GM12878 (cell line): Measurements from ENCODE around the gene SCN8A. TPM values are rescaled to one million over a fixed set of nuclear protein-coding genes. Genes with fewer than 3 reads are reported as not detected.

Experiments used
- ATAC-seq: fragments of 200-7000 bp; cut with Tn5 transposase; 3 replicates; pipeline ENCODE4 v1.9.1; 2020; ENCODE audit warnings: mild to moderate bottlenecking, moderate library complexity
- BruUV-seq: library from RNA; stranded (reverse); fragments of 400-500 nt; replicated peaks from 2 replicates; lab custom pipeline; 2021; lab: Mats Ljungman, UMichigan
- CTCF ChIA-PET: fragments of 300-600 bp; sonication (Branson Sonifier 250); formaldehyde crosslinking; extraction: SDS; loops from one replicate; lab custom pipeline; 2021; ENCODE audit warnings: inconsistent platforms; lab: Yijun Ruan, JAX
- POLR2A ChIA-PET: fragments of 350-600 bp; formaldehyde crosslinking; extraction: SDS; loops from one replicate; lab custom pipeline; 2021; ENCODE audit warnings: inconsistent platforms; lab: Charles Lee
- RAD21 ChIA-PET: fragments of 300-600 bp; sonication (Branson Sonifier 250); formaldehyde crosslinking; loops from one replicate; lab custom pipeline; 2023; ENCODE audit warnings: antibody characterized with exemption; ENCODE audit not compliant: unreplicated experiment; lab: Charles Lee
- SMC1A ChIA-PET: fragments of 300-600 bp; sonication (Branson Sonifier 250); formaldehyde crosslinking; loops from one replicate; lab custom pipeline; 2023; ENCODE audit not compliant: unreplicated experiment, uncharacterized antibody; lab: Charles Lee
- DNase-seq: peaks from one replicate; pipeline ENCODE4 v3.0.0-alpha.2; 2011; ENCODE audit warnings: low read depth, low spot score
- FAIRE-seq: peaks from 3 replicates; lab custom pipeline; 2011; peaks lifted over from hg19 to GRCh38; lab: Jason Lieb, UNC
- H2AFZ ChIP-seq: 2 replicates; pipeline ENCODE4 v1.6.0; 2011; ENCODE audit warnings: low read depth, low read length, control low read depth; ENCODE audit not compliant: control insufficient read depth
- H3K27ac ChIP-seq: 2 replicates; pipeline ENCODE4 v1.5.1; 2011; ENCODE audit warnings: control low read depth; ENCODE audit not compliant: control insufficient read depth, insufficient read depth
- H3K27me3 ChIP-seq, 2 experiments: replicated peaks in 1 of 2; 2 replicates each; pipeline versions ENCODE4 v1.6.0 to v1.6.1; 2011; ENCODE audit warnings: low read length in 1 of 2; ENCODE audit not compliant: control insufficient read depth in 2 of 2, insufficient read depth in 2 of 2
- H3K36me3 ChIP-seq, 2 experiments: 2 replicates each; pipeline ENCODE4 v1.5.1; 2011; ENCODE audit warnings: low read length in 1 of 2; ENCODE audit not compliant: control insufficient read depth in 2 of 2, insufficient read depth in 2 of 2
- H3K4me1 ChIP-seq: 2 replicates; pipeline ENCODE4 v1.6.1; 2011; ENCODE audit warnings: mild to moderate bottlenecking, low read length, moderate library complexity, mixed read lengths; ENCODE audit not compliant: control insufficient read depth, insufficient read depth
- H3K4me2 ChIP-seq: 2 replicates; pipeline ENCODE4 v1.6.0; 2011; ENCODE audit warnings: control low read depth; ENCODE audit not compliant: control insufficient read depth, insufficient read depth
- H3K4me3 ChIP-seq: fragments of 200-600 bp; sonication (generic); 2 replicates; pipeline ENCODE4 v1.5.1; 2016
- H3K79me2 ChIP-seq: 2 replicates; pipeline ENCODE4 v1.6.0; 2011; ENCODE audit warnings: low read length; ENCODE audit not compliant: control insufficient read depth, insufficient read depth
- H3K9ac ChIP-seq: 2 replicates; pipeline ENCODE4 v1.8.0; 2011; ENCODE audit warnings: low read length, control low read depth, mixed read lengths; ENCODE audit not compliant: control insufficient read depth, insufficient read depth
- H3K9me3 ChIP-seq: replicated peaks from 3 replicates; pipeline ENCODE4 v1.5.1; 2011; ENCODE audit warnings: mild to moderate bottlenecking, low read length; ENCODE audit not compliant: control insufficient read depth, insufficient read depth
- H4K20me1 ChIP-seq: 2 replicates; pipeline ENCODE4 v1.6.0; 2011; ENCODE audit not compliant: control insufficient read depth, insufficient read depth
- ATF7 ChIP-seq: fragments of 450-650 bp; IDR thresholded peaks from 2 replicates; pipeline ENCODE4 v1.6.1; 2016; ENCODE audit warnings: low read depth, mild to moderate bottlenecking
- BMI1 ChIP-seq: fragments of 450-650 bp; IDR thresholded peaks from 2 replicates; pipeline ENCODE4 v1.6.1; 2016; ENCODE audit warnings: mild to moderate bottlenecking, moderate library complexity, borderline replicate concordance
- CHD4 ChIP-seq: fragments of 200-600 bp; sonication (generic); IDR thresholded peaks from 2 replicates; pipeline ENCODE4 v1.6.1; 2016; ENCODE audit warnings: mild to moderate bottlenecking
- EED ChIP-seq: sonication (generic); IDR thresholded peaks from 2 replicates; pipeline ENCODE4 v1.6.1; 2016; ENCODE audit warnings: antibody characterized with exemption, low read depth
- EP300 ChIP-seq, 2 experiments: fragments of 150-350 bp in 1 of 2; IDR thresholded peaks; 2 replicates each; pipeline ENCODE4 v1.6.1; 2011 to 2012; ENCODE audit warnings: low read depth in 2 of 2, low read length in 2 of 2, borderline replicate concordance in 1 of 2, improper control_type of control experiment in 1 of 2, inconsistent platforms in 1 of 2; ENCODE audit not compliant: control insufficient read depth in 1 of 2
- KLF5 ChIP-seq: fragments of 450-650 bp; IDR thresholded peaks from 2 replicates; pipeline ENCODE4 v1.6.1; 2014; ENCODE audit warnings: mild to moderate bottlenecking; ENCODE audit not compliant: partially characterized antibody
- MEF2B ChIP-seq: fragments of 450-650 bp; IDR thresholded peaks from 2 replicates; pipeline ENCODE4 v1.6.1; 2018; ENCODE audit warnings: mild to moderate bottlenecking, moderate library complexity; ENCODE audit not compliant: partially characterized antibody, poor library complexity, severe bottlenecking
- NFYA ChIP-seq: IDR thresholded peaks from 2 replicates; pipeline ENCODE4 v1.6.1; 2011; ENCODE audit warnings: low read depth, mild to moderate bottlenecking, low read length, improper control_type of control experiment, borderline replicate concordance
- NR2C1 ChIP-seq: fragments of 450-650 bp; IDR thresholded peaks from 2 replicates; pipeline ENCODE4 v1.6.1; 2017; ENCODE audit warnings: antibody characterized with exemption, mild to moderate bottlenecking, moderate library complexity
- RAD21 ChIP-seq: IDR thresholded peaks from 2 replicates; pipeline ENCODE4 v1.6.1; 2011; ENCODE audit warnings: mild to moderate bottlenecking, low read depth, low read length, moderate library complexity; ENCODE audit not compliant: insufficient read depth
- RAD51 ChIP-seq: fragments of 450-650 bp; IDR thresholded peaks from 2 replicates; pipeline ENCODE4 v1.6.1; 2016; ENCODE audit warnings: moderate library complexity, mild to moderate bottlenecking, inconsistent platforms
- SMC3 ChIP-seq: IDR thresholded peaks from 2 replicates; pipeline ENCODE4 v1.6.1; 2011; ENCODE audit warnings: low read length, improper control_type of control experiment, borderline replicate concordance
- ZSCAN29 ChIP-seq: fragments of 450-650 bp; IDR thresholded peaks from 2 replicates; pipeline ENCODE4 v1.6.1; 2017; ENCODE audit warnings: mild to moderate bottlenecking, moderate library complexity
- WGBS: methylation state at CpG from one replicate; pipeline ENCODE4 v1.1.6; 2016; ENCODE audit warnings: low lambda C conversion rate; ENCODE audit not compliant: insufficient replicate concordance, insufficient coverage; ENCODE audit errors: missing lambda C conversion rate; 5-methylcytosine and 5-hydroxymethylcytosine counted together
- in situ Hi-C: fragments of 300-500 bp; cut with MboI; formaldehyde crosslinking; loops from 9 replicates; pipeline ENCODE4 v1.14.3; 2018; ENCODE audit warnings: mixed read lengths
- intact Hi-C: fragments of 100-400 bp; cut with micrococcal nuclease; formaldehyde crosslinking; loops from one replicate; pipeline ENCODE4 v1.14.2; 2022; ENCODE audit not compliant: unreplicated experiment
- polyA plus RNA-seq, 11 experiments: library from polyadenylated mRNA; depleted of rRNA in 4 of 11; unstranded in 6 of 11; stranded (reverse) in 5 of 11; fragments of >200 nt; fragmentation: Nextera tagmentation in 4 of 11; fragmentation: Illumina TruSeq in 1 of 11; extraction: Ambion mirVana in 4 of 11; extraction: Trizol in 1 of 11; gene quantifications; 1 replicate in 1 of 11; 2 replicates in 10 of 11; pipeline versions ENCODE4 v1.2.1 to v1.2.3, GENCODE V29; 2011 to 2016; ENCODE audit warnings: inconsistent platforms in 2 of 11, missing spikeins in 2 of 11, low read depth in 1 of 11
- total RNA-seq, 4 experiments: library from RNA; depleted of rRNA in 3 of 4; stranded (reverse); fragments of >200 nt in 3 of 4; fragmentation: Illumina TruSeq in 1 of 4; extraction: Trizol in 1 of 4; gene quantifications; 2 replicates each; pipeline versions ENCODE4 v1.2.1 to v1.2.3, GENCODE V29; 2013 to 2021
- TF ChIP-seq, protein P1 (sequence below): IDR thresholded peaks from 2 replicates; pipeline ENCODE4 v1.6.1; 2011; ENCODE audit warnings: low read depth, low read length, improper control_type of control experiment, borderline replicate concordance

SCN8A gene
- total and polyA plus RNA-seq, 10 of the 15 experiments (the other 5 are each of a cell fraction or from before 2014, with no cell fraction given) = 0.02 to 0.23 (median 0.06) TPM; not detected in 2

DNA sequence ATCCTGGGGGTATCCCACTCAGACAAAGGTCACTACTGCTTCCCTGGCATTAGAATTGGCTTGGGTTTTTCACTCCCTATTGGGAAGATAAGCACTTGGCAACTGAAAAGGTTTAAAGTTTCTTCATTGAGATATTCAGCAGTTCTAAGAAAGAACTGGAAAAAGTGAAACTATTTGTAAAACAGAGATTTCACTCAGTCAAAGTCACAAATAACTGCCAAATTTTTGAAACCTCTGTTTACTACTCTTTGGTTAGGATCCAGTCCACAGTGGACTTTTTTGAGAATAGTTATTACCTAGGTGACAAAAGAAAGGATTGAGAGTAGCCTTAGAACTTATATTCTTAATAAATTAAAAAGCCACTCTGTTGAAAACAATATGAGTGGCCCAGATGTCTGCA is 172.7 kb downstream of the SCN8A start:
- no peak overlapping the region for H3K27ac ChIP-seq
- H3K9ac ChIP-seq = no peak overlapping the region
- no peaks in the 10 kb centered on the region for H4K20me1 ChIP-seq
- DNase-seq = no peak
- H3K79me2 ChIP-seq = no peaks in the 10 kb centered on the region
- ChIA-PET SMC1A (no interaction called here), RAD21 (no interaction called here), CTCF (no interaction called here), POLR2A (no interaction called here)
- H3K4me3 ChIP-seq = no peak overlapping the region
- H3K4me1 ChIP-seq = no peaks in the 10 kb centered on the region
- FAIRE-seq = no peak
- H3K4me2 ChIP-seq = no peak overlapping the region
- no peaks in the 10 kb centered on the region for H3K9me3 ChIP-seq
- intact Hi-C loops (no loop called here), in situ Hi-C loops (no loop called here)
- H2AFZ ChIP-seq = no peak overlapping the region
- TF ChIP-seq BMI1 (no peak), SMC3 (no peak), ATF7 (no peak), EED (no peak), EP300 (IDR thresholded peaks at IDR 0.05; ENCODE audit: borderline replicate concordance in 1 of 2, control insufficient read depth in 1 of 2, low read depth in 2 of 2, low read length in 2 of 2) (no peak)
- no peaks in the 10 kb centered on the region for H3K36me3 ChIP-seq
- no peak for ATAC-seq
- H3K27me3 ChIP-seq = peaks cover 0 to 1% of the 10 kb centered on the region in 2 experiments; a peak in 2 of 4 replicates
- BruUV-seq = no TSS peak

DNA sequence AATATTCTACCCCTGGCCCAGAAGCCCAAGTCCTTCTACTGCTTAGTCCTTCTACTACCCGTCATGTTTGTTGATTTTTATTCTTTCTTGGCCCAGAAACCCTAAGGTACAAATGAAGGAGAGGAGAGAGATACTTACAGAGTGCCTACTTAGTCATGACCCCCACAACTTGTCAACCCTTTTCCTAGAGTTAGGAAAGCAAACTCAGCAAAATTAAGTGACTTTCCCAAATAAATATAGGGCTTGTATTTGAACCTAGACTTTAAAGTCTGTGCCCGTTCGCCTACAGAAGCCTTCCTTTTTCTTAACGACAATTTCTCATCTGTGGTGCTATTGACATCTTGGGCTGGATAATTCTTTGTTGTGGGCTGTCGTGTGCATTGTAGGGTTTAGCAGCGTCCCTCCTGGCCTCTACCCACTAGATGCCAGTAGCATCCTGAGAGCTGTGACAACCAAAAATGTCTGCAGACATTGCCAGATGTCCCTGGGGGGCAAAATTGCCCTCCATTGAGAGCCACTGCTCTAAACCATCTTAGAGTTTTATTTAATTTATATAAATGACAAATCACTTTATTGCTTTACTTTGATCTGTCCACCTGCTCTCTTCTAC is 175.1 kb downstream of the SCN8A start:
- H3K27me3 ChIP-seq = peaks cover 1 to 3% of the 10 kb centered on the region in 2 experiments; a peak in 2 of 4 replicates
- SMC1A ChIA-PET = no interaction called here
- TF ChIP-seq, protein P1, sequence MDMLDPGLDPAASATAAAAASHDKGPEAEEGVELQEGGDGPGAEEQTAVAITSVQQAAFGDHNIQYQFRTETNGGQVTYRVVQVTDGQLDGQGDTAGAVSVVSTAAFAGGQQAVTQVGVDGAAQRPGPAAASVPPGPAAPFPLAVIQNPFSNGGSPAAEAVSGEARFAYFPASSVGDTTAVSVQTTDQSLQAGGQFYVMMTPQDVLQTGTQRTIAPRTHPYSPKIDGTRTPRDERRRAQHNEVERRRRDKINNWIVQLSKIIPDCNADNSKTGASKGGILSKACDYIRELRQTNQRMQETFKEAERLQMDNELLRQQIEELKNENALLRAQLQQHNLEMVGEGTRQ = no peak
- TF ChIP-seq NR2C1 (no peak), CHD4 (no peak), ZSCAN29 (no peak), RAD21 (no peak), RAD51 (no peak), KLF5 (no peak), NFYA (no peak), MEF2B (no peak)

More for the DNA sequence above, 175.1 kb downstream of the SCN8A start:
- CTCF ChIA-PET = no interaction called here
- 13% methylated on average over 6 of the region's 6 CpGs for WGBS
- FAIRE-seq (no peak), DNase-seq (no peak), ATAC-seq (no peak)
- Histone ChIP-seq H3K79me2 (no peaks in the 10 kb centered on the region), H4K20me1 (no peaks in the 10 kb centered on the region), H3K4me1 (no peaks in the 10 kb centered on the region), H3K27ac (no peak overlapping the region), H3K4me3 (no peak overlapping the region), H3K36me3 (no peaks in the 10 kb centered on the region), H2AFZ (no peak overlapping the region), H3K4me2 (no peak overlapping the region), H3K9ac (no peak overlapping the region), H3K9me3 (no peaks in the 10 kb centered on the region)
- RAD21 ChIA-PET = no interaction called here
- in situ Hi-C loops = no loop called here
- POLR2A ChIA-PET = no interaction called here
- BruUV-seq = no TSS peak
- intact Hi-C loops = no loop called here
